GM23338 (cell line): ENCODE results near the gene RASA3. TPM values are rescaled to one million over a fixed set of nuclear protein-coding genes. Genes with fewer than 3 reads are reported as not detected.

Source experiments
- ATAC-seq: fragments of 200-7000 bp; cut with Tn5 transposase; 3 replicates; pipeline ENCODE4 v1.9.1; 2020
- DNase-seq: peaks from one replicate; pipeline ENCODE4 v3.0.0-alpha.2; 2015; ENCODE audit warnings: low spot score
- H2AFZ ChIP-seq: fragments of 200-600 bp; sonication (generic); 2 replicates; pipeline ENCODE4 v1.8.0; 2016; ENCODE audit warnings: antibody characterized with exemption, mild to moderate bottlenecking, moderate library complexity
- H3F3A ChIP-seq: fragments of 200-600 bp; sonication (generic); replicated peaks from 2 replicates; pipeline ENCODE4 v1.8.0; 2017; ENCODE audit warnings: antibody characterized with exemption, mixed run types, low read depth
- H3K27ac ChIP-seq: fragments of 200-600 bp; sonication (generic); 2 replicates; pipeline ENCODE4 v1.6.1; 2016; ENCODE audit warnings: low read depth
- H3K27me3 ChIP-seq: fragments of 200-600 bp; sonication (generic); 2 replicates; pipeline ENCODE4 v1.8.0; 2016; ENCODE audit warnings: mild to moderate bottlenecking, mixed run types, moderate library complexity; ENCODE audit not compliant: insufficient read depth
- H3K36me3 ChIP-seq: fragments of 200-600 bp; sonication (generic); 2 replicates; pipeline ENCODE4 v1.8.0; 2016; ENCODE audit warnings: mild to moderate bottlenecking; ENCODE audit not compliant: insufficient read depth
- H3K4me1 ChIP-seq: fragments of 200-600 bp; sonication (generic); 2 replicates; pipeline ENCODE4 v1.8.0; 2016; ENCODE audit warnings: mild to moderate bottlenecking, moderate library complexity; ENCODE audit not compliant: insufficient read depth
- H3K4me2 ChIP-seq: fragments of 200-600 bp; sonication (generic); 2 replicates; pipeline ENCODE4 v1.7.1; 2017; ENCODE audit warnings: mixed run types
- H3K4me3 ChIP-seq: fragments of 200-600 bp; sonication (generic); 2 replicates; pipeline ENCODE4 v1.6.1; 2016; ENCODE audit warnings: mixed run types
- H3K79me2 ChIP-seq: fragments of 200-600 bp; sonication (generic); replicated peaks from 2 replicates; pipeline ENCODE4 v1.8.0; 2017; ENCODE audit warnings: mild to moderate bottlenecking; ENCODE audit not compliant: insufficient read depth
- H3K9me2 ChIP-seq: fragments of 200-600 bp; sonication (generic); 2 replicates; pipeline ENCODE4 v1.8.0; 2017; ENCODE audit not compliant: insufficient read depth
- H4K20me1 ChIP-seq: fragments of 200-600 bp; sonication (generic); replicated peaks from 2 replicates; pipeline ENCODE4 v1.8.0; 2017; ENCODE audit warnings: mild to moderate bottlenecking; ENCODE audit not compliant: insufficient read depth
- H3K27ac Mint-ChIP-seq: 2 replicates; pipeline ENCODE4 v1.8.0; 2020; ENCODE audit warnings: inconsistent platforms, mild to moderate bottlenecking, moderate library complexity, mixed read lengths
- H3K27me3 Mint-ChIP-seq: 3 replicates; pipeline ENCODE4 v1.8.0; 2022; ENCODE audit warnings: low read depth, mild to moderate bottlenecking, moderate library complexity, mixed read lengths, inconsistent platforms; ENCODE audit not compliant: insufficient read depth, poor library complexity
- H3K36me3 Mint-ChIP-seq: 3 replicates; pipeline ENCODE4 v1.8.0; 2021; ENCODE audit warnings: low read depth, mild to moderate bottlenecking, inconsistent platforms, moderate library complexity, mixed read lengths
- H3K4me1 Mint-ChIP-seq: 3 replicates; pipeline ENCODE4 v1.8.0; 2020; ENCODE audit warnings: mild to moderate bottlenecking, inconsistent platforms, mixed read lengths
- H3K4me3 Mint-ChIP-seq: 3 replicates; pipeline ENCODE4 v1.8.0; 2021; ENCODE audit warnings: moderate library complexity, mild to moderate bottlenecking, inconsistent platforms, mixed read lengths
- H3K9me3 Mint-ChIP-seq: 3 replicates; pipeline ENCODE4 v1.8.0; 2020; ENCODE audit warnings: moderate library complexity, mild to moderate bottlenecking, inconsistent platforms, mixed read lengths
- CREB1 ChIP-seq: fragments of 250-450 bp; sonication (Bioruptor Pico); IDR thresholded peaks from 2 replicates; pipeline ENCODE4 v1.5.0; 2020; ENCODE audit warnings: low read depth, mild to moderate bottlenecking, moderate library complexity
- EZH2 ChIP-seq: fragments of 200-600 bp; sonication (generic); IDR thresholded peaks from one replicate; pipeline ENCODE4 v1.8.0; 2017; ENCODE audit warnings: antibody characterized with exemption, mild to moderate bottlenecking, low read depth; ENCODE audit not compliant: unreplicated experiment
- EZH2phosphoT487 ChIP-seq: fragments of 200-600 bp; sonication (generic); IDR thresholded peaks from one replicate; pipeline ENCODE4 v1.8.1; 2018; ENCODE audit warnings: antibody characterized with exemption; ENCODE audit not compliant: unreplicated experiment
- JUNB ChIP-seq: IDR thresholded peaks from one replicate; pipeline ENCODE4 v1.6.1; 2016; ENCODE audit warnings: antibody characterized with exemption; ENCODE audit not compliant: unreplicated experiment
- NANOG ChIP-seq: IDR thresholded peaks from 2 replicates; pipeline ENCODE4 v1.6.1; 2016; ENCODE audit warnings: antibody characterized with exemption, borderline replicate concordance
- POLR2AphosphoS5 ChIP-seq: IDR thresholded peaks from 2 replicates; pipeline ENCODE4 v1.6.1; 2016; ENCODE audit warnings: antibody characterized with exemption, low read depth
- STAT1 ChIP-seq: IDR thresholded peaks from one replicate; pipeline ENCODE4 v1.6.1; 2016; ENCODE audit warnings: antibody characterized with exemption; ENCODE audit not compliant: unreplicated experiment
- ZNF114 ChIP-seq: fragments of 250-450 bp; sonication (Bioruptor Pico); IDR thresholded peaks from 2 replicates; pipeline ENCODE4 v1.5.0; 2020; ENCODE audit warnings: mild to moderate bottlenecking, moderate library complexity
- ZNF331 ChIP-seq: fragments of 250-450 bp; sonication (Bioruptor Pico); IDR thresholded peaks from 2 replicates; pipeline ENCODE4 v1.5.0; 2020; ENCODE audit warnings: low read depth, mild to moderate bottlenecking, moderate library complexity
- polyA plus RNA-seq: library from polyadenylated mRNA; unstranded; fragments of >200 nt; fragmentation: Nextera tagmentation; extraction: Ambion mirVana; gene quantifications from 2 replicates; pipeline ENCODE4 v1.2.1, GENCODE V29; 2016
- total RNA-seq: library from RNA; depleted of rRNA; stranded (reverse); fragments of >200 nt; shearing (Covaris generic); gene quantifications from 2 replicates; pipeline ENCODE4 v1.2.3, GENCODE V29; 2014
- TF ChIP-seq, protein P1 (sequence below), 2 experiments: fragments of 200-600 bp in 1 of 2; sonication (generic) in 1 of 2; conservative IDR thresholded peaks; 2 replicates each; pipeline versions ENCODE4 v1.5.1 to v1.6.1; 2016 to 2017; ENCODE audit warnings: antibody characterized with exemption in 2 of 2, low read depth in 2 of 2, mild to moderate bottlenecking in 2 of 2, moderate library complexity in 1 of 2
- TF ChIP-seq, protein P2 (sequence below): IDR thresholded peaks from 2 replicates; pipeline ENCODE4 v1.6.1; 2016; ENCODE audit warnings: antibody characterized with exemption
- TF ChIP-seq, protein P3 (sequence below): IDR thresholded peaks from one replicate; pipeline ENCODE4 v1.6.1; 2018; ENCODE audit warnings: antibody characterized with exemption; ENCODE audit not compliant: unreplicated experiment
- TF ChIP-seq, protein P4 (sequence below): fragments of 250-450 bp; sonication (Bioruptor Pico); IDR thresholded peaks from 2 replicates; pipeline ENCODE4 v1.5.0; 2020; ENCODE audit warnings: mild to moderate bottlenecking, moderate library complexity

RASA3 gene
- total and polyA plus RNA-seq, 2 experiments from 2014 or later: 11.2 to 20.7 TPM

DNA sequence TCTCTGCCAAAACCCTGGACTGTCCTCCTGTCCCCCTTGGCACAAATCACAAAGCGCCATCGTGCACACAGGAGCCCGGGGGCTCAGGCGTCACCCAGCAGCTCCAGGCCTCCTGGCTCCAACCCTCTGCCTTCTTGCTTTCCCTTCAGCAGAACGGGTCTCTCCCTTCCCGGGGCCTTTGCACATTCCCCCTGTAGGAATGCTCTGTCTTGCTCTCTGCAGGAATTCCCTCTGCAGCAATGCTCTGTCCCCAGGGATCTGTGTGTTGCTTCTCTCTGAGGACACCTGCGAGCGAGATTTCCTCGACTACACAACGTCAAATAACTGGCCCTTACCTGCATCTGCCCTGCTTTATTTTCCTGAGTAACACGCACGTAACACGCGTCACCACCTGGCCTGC is 13.3 kb upstream of the RASA3 start:
- no peaks in the 10 kb centered on the region for H3K79me2 ChIP-seq
- H3K4me3 ChIP-seq: no peak overlapping the region
- no peaks in the 10 kb centered on the region for H3K4me1 ChIP-seq
- no peak overlapping the region for H3K4me2 ChIP-seq
- no peaks in the 10 kb centered on the region for H3K36me3 ChIP-seq
- no peak for ATAC-seq
- no peaks in the 10 kb centered on the region for H3K9me2 ChIP-seq
- H3K4me1 Mint-ChIP-seq: peaks cover 10% of the 10 kb centered on the region
- no peak overlapping the region; the same call in 2 of the 3 replicates for H3K4me3 Mint-ChIP-seq
- H3K27ac Mint-ChIP-seq: no peak overlapping the region
- H3K9me3 Mint-ChIP-seq: no peaks in the 10 kb centered on the region
- H2AFZ ChIP-seq: no peak overlapping the region
- no peaks in the 10 kb centered on the region for H3K27me3 ChIP-seq
- H3K36me3 Mint-ChIP-seq: no peaks in the 10 kb centered on the region
- H3K27ac ChIP-seq: no peak overlapping the region
- H3K27me3 Mint-ChIP-seq: peaks cover 9% of the 10 kb centered on the region
- no peaks in the 10 kb centered on the region for H3F3A ChIP-seq
- no peak for DNase-seq
- no peak for TF ChIP-seq CREB1 (CRISPR knock-in tag)
- TF ChIP-seq EZH2: no peak
- TF ChIP-seq POLR2AphosphoS5: no peak
- no peak for TF ChIP-seq EZH2phosphoT487
- TF ChIP-seq, protein P1, sequence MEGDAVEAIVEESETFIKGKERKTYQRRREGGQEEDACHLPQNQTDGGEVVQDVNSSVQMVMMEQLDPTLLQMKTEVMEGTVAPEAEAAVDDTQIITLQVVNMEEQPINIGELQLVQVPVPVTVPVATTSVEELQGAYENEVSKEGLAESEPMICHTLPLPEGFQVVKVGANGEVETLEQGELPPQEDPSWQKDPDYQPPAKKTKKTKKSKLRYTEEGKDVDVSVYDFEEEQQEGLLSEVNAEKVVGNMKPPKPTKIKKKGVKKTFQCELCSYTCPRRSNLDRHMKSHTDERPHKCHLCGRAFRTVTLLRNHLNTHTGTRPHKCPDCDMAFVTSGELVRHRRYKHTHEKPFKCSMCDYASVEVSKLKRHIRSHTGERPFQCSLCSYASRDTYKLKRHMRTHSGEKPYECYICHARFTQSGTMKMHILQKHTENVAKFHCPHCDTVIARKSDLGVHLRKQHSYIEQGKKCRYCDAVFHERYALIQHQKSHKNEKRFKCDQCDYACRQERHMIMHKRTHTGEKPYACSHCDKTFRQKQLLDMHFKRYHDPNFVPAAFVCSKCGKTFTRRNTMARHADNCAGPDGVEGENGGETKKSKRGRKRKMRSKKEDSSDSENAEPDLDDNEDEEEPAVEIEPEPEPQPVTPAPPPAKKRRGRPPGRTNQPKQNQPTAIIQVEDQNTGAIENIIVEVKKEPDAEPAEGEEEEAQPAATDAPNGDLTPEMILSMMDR (conservative IDR thresholded peaks at IDR 0.05; ENCODE audit: low read depth in 2 of 2): no peak
- TF ChIP-seq, protein P2, sequence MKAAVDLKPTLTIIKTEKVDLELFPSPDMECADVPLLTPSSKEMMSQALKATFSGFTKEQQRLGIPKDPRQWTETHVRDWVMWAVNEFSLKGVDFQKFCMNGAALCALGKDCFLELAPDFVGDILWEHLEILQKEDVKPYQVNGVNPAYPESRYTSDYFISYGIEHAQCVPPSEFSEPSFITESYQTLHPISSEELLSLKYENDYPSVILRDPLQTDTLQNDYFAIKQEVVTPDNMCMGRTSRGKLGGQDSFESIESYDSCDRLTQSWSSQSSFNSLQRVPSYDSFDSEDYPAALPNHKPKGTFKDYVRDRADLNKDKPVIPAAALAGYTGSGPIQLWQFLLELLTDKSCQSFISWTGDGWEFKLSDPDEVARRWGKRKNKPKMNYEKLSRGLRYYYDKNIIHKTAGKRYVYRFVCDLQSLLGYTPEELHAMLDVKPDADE: no peak
- TF ChIP-seq JUNB: no peak
- TF ChIP-seq NANOG: no peak
- TF ChIP-seq ZNF331 (CRISPR knock-in tag): no peak
- no peak for TF ChIP-seq ZNF114 (CRISPR knock-in tag)
- TF ChIP-seq, protein P3, sequence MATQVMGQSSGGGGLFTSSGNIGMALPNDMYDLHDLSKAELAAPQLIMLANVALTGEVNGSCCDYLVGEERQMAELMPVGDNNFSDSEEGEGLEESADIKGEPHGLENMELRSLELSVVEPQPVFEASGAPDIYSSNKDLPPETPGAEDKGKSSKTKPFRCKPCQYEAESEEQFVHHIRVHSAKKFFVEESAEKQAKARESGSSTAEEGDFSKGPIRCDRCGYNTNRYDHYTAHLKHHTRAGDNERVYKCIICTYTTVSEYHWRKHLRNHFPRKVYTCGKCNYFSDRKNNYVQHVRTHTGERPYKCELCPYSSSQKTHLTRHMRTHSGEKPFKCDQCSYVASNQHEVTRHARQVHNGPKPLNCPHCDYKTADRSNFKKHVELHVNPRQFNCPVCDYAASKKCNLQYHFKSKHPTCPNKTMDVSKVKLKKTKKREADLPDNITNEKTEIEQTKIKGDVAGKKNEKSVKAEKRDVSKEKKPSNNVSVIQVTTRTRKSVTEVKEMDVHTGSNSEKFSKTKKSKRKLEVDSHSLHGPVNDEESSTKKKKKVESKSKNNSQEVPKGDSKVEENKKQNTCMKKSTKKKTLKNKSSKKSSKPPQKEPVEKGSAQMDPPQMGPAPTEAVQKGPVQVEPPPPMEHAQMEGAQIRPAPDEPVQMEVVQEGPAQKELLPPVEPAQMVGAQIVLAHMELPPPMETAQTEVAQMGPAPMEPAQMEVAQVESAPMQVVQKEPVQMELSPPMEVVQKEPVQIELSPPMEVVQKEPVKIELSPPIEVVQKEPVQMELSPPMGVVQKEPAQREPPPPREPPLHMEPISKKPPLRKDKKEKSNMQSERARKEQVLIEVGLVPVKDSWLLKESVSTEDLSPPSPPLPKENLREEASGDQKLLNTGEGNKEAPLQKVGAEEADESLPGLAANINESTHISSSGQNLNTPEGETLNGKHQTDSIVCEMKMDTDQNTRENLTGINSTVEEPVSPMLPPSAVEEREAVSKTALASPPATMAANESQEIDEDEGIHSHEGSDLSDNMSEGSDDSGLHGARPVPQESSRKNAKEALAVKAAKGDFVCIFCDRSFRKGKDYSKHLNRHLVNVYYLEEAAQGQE: no peak
- TF ChIP-seq STAT1: no peak
- TF ChIP-seq, protein P4, sequence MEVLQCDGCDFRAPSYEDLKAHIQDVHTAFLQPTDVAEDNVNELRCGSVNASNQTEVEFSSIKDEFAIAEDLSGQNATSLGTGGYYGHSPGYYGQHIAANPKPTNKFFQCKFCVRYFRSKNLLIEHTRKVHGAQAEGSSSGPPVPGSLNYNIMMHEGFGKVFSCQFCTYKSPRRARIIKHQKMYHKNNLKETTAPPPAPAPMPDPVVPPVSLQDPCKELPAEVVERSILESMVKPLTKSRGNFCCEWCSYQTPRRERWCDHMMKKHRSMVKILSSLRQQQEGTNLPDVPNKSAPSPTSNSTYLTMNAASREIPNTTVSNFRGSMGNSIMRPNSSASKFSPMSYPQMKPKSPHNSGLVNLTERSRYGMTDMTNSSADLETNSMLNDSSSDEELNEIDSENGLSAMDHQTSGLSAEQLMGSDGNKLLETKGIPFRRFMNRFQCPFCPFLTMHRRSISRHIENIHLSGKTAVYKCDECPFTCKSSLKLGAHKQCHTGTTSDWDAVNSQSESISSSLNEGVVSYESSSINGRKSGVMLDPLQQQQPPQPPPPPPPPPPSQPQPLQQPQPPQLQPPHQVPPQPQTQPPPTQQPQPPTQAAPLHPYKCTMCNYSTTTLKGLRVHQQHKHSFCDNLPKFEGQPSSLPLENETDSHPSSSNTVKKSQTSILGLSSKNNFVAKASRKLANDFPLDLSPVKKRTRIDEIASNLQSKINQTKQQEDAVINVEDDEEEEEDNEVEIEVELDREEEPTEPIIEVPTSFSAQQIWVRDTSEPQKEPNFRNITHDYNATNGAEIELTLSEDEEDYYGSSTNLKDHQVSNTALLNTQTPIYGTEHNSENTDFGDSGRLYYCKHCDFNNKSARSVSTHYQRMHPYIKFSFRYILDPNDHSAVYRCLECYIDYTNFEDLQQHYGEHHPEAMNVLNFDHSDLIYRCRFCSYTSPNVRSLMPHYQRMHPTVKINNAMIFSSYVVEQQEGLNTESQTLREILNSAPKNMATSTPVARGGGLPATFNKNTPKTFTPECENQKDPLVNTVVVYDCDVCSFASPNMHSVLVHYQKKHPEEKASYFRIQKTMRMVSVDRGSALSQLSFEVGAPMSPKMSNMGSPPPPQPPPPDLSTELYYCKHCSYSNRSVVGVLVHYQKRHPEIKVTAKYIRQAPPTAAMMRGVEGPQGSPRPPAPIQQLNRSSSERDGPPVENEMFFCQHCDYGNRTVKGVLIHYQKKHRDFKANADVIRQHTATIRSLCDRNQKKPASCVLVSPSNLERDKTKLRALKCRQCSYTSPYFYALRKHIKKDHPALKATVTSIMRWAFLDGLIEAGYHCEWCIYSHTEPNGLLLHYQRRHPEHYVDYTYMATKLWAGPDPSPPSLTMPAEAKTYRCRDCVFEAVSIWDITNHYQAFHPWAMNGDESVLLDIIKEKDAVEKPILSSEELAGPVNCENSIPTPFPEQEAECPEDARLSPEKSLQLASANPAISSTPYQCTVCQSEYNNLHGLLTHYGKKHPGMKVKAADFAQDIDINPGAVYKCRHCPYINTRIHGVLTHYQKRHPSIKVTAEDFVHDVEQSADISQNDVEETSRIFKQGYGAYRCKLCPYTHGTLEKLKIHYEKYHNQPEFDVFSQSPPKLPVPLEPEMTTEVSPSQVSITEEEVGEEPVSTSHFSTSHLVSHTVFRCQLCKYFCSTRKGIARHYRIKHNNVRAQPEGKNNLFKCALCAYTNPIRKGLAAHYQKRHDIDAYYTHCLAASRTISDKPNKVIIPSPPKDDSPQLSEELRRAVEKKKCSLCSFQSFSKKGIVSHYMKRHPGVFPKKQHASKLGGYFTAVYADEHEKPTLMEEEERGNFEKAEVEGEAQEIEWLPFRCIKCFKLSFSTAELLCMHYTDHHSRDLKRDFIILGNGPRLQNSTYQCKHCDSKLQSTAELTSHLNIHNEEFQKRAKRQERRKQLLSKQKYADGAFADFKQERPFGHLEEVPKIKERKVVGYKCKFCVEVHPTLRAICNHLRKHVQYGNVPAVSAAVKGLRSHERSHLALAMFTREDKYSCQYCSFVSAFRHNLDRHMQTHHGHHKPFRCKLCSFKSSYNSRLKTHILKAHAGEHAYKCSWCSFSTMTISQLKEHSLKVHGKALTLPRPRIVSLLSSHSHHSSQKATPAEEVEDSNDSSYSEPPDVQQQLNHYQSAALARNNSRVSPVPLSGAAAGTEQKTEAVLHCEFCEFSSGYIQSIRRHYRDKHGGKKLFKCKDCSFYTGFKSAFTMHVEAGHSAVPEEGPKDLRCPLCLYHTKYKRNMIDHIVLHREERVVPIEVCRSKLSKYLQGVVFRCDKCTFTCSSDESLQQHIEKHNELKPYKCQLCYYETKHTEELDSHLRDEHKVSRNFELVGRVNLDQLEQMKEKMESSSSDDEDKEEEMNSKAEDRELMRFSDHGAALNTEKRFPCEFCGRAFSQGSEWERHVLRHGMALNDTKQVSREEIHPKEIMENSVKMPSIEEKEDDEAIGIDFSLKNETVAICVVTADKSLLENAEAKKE (CRISPR knock-in tag): no peak
- H4K20me1 ChIP-seq: no peaks in the 10 kb centered on the region
